ENCODE data around the gene FAM181B.
"Not testable (repeated sequence)": the region's sequence is repeated elsewhere in the genome, so short reads cannot be mapped to it uniquely, and the experiment has no call there.

The FAM181B gene

DNA sequence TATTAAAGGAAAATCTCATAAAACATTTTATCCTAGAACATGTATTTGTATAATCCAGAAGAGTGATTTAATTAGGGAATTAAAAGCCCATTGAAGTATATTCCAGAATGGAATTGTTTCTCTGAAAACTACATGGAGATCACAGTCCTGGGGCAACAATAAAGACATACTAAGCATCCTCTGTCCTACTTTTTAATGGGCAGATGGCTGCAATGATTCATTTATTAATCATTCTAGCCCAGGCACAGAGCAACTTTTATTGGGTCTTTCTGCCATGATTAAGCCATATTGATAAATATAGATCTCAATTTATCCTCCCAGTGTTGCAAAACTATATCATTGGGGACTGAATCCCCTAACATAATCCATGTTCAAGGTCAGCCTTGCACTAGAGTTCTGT lies 22.0 kb downstream of the FAM181B start:
- no peak overlapping the region for H3K4me3 ChIP-seq (ENCODE audit: low read length)
- TF ChIP-seq, protein P1, sequence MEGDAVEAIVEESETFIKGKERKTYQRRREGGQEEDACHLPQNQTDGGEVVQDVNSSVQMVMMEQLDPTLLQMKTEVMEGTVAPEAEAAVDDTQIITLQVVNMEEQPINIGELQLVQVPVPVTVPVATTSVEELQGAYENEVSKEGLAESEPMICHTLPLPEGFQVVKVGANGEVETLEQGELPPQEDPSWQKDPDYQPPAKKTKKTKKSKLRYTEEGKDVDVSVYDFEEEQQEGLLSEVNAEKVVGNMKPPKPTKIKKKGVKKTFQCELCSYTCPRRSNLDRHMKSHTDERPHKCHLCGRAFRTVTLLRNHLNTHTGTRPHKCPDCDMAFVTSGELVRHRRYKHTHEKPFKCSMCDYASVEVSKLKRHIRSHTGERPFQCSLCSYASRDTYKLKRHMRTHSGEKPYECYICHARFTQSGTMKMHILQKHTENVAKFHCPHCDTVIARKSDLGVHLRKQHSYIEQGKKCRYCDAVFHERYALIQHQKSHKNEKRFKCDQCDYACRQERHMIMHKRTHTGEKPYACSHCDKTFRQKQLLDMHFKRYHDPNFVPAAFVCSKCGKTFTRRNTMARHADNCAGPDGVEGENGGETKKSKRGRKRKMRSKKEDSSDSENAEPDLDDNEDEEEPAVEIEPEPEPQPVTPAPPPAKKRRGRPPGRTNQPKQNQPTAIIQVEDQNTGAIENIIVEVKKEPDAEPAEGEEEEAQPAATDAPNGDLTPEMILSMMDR (conservative IDR thresholded peaks at IDR 0.05; ENCODE audit: low read length) = no peak
- no peak for DNase-seq (ENCODE audit: low read depth)

DNA sequence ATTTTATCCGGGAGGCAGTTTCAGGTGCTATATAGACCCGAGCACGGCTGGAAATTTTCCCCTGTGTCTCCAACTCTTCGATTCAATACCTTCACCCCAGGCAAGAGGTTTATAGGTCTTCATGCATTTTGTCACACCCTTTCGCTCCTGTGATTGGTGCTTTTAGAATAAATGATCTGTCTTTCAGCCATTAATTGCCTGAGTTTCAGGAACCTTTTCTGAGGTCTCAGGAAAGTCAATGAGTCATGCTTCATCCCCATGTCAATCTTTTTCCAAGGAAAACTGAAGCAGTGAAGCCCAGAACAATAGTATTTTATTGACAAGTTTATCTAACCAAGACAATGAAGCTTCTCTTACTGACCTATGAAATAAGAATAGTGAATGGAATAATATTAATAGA lies 29.9 kb downstream of the FAM181B start:
- no peak overlapping the region for H3K4me3 ChIP-seq (ENCODE audit: low read length)
- no peak for DNase-seq (ENCODE audit: low read depth)
- TF ChIP-seq, protein P1 (conservative IDR thresholded peaks at IDR 0.05; ENCODE audit: low read length) = no peak

DNA sequence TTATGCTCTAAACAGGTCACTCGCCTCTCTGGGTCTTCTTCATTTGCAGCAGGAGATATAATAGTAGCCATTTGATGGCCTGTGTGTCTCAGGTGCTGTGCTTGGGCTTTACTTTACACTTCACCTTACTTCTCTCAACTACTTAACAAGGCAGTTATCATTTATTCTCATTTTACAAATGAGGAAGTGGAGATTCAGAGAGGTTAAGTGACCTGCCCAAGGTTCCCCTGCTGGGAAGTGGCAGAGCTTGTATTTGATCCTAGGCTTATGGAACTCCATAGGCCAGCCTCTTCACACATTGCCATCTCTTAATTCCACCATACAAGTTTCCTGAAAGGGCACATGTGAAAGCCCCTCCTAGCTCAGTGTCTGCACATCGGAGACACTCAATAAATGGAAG lies 30.4 kb downstream of the FAM181B start:
- TF ChIP-seq, protein P1 (conservative IDR thresholded peaks at IDR 0.05; ENCODE audit: low read length) = no peak
- no peak for DNase-seq (ENCODE audit: low read depth)
- H3K4me3 ChIP-seq (ENCODE audit: low read length) = no peak overlapping the region

DNA sequence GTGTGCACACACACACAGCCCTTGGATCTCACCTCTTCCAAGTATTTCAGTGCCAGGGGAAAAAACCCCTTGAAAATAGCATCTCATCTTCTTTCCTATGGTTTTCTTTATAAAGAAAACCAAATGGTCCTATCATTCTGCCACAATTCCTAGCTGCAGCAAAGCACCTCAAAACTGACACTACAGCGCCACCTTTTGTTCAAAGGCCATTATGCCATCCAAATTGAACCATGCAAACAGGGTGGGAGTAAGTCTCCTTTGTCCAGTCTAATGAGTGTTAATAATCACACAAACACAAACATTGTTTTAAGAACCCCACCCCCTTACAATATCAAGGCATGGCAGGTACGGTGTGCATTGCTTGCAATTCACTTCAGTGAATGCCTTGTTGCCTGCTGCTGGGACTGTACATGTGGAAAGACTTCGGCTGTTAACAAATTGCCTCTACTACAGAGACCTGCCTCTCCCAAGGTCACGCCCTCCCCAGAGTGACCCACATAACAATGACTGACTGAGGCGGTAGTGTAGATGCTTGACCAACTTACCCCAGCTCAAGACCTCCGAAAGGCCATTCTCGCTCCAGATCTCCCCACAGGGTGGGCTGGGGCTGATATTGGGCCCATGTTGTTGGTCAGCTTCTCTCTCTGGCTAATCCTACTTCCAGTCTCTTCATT lies 31.7 kb downstream of the FAM181B start:
- peak; percentile 17 for DNase-seq (ENCODE audit: low read depth)

DNA sequence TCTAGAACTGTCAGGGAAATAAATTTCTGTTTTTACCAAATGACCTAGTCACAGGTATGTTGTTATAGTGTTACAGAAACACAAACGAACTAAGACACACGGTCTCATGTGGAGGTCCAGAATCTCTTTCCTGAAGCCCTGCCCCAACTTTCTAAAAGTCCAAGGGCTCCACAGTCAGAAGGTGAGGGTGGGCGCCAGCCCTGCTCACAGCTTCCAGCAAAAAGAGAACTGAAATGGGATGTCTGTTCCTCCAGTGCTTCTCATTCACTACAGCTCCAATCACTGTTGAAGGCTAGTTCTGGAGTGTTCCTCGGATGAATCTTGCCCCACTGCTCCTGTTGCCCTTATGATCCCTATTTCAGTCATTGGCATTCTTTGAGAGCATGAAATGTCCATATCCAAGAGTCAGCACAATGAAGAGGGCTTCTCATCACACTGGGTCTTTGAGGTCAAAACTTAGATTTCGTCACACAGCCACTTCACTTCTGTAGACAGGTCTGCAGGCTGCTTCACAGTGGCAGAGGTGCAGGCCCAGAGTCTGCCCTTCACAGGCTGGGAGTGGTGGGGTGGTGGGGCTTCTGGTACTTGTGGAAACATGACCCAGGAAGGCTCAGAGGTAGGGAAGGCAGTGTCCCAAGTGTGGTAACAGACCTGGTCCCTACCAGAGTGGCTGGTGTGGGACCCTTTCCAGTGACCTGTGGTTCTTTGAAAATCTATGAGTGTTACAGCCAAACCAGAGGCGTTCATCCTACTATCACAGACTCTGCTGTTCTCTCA lies 34.9 kb downstream of the FAM181B start:
- TF ChIP-seq, protein P1 (conservative IDR thresholded peaks at IDR 0.05; ENCODE audit: low read length) = no peak
- H3K4me3 ChIP-seq (ENCODE audit: low read length) = no peak overlapping the region
- no peak for DNase-seq (ENCODE audit: low read depth)

More for the DNA sequence above, 31.7 kb downstream of the FAM181B start:
- TF ChIP-seq, protein P1 (conservative IDR thresholded peaks at IDR 0.05; ENCODE audit: low read length) = peak; percentile 64
- no peak overlapping the region for H3K4me3 ChIP-seq (ENCODE audit: low read length)

DNA sequence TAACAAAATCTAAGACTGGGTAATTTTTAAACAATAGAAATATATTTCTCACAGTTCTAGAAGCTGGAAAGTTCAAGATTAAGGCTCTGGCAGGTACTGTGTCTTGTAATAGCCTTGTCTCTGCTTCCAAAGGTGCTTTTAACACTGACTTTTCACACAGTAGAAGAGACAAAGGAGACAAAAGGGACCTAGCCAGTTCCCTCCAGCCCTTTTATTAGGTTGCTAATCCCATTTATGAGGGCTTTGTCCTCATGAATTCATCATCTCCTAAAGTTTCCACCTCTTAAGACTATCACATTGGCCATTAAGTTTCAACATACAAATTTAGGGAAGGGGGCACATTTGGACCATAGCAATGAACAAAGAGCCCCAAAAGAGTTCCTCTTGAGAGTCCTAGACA lies 40.7 kb downstream of the FAM181B start:
- TF ChIP-seq, protein P1 (conservative IDR thresholded peaks at IDR 0.05; ENCODE audit: low read length) = no peak
- no peak overlapping the region for H3K4me3 ChIP-seq (ENCODE audit: low read length)
- DNase-seq (ENCODE audit: low read depth) = no peak

DNA sequence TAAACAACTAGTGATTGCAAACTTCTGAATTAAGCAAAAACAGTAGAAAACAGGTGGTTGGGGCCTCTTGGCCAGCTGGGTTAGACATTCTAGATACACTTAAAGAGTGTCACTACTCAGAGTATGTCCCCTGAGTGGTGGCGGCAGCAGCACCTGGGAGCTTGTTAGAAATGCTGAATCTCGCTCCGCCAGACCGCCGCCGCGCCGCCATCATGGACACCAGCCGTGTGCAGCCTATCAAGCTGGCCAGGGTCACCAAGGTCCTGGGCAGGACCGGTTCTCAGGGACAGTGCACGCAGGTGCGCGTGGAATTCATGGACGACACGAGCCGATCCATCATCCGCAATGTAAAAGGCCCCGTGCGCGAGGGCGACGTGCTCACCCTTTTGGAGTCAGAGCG lies 44.3 kb downstream of the FAM181B start:
- DNase-seq (ENCODE audit: low read depth) = not testable (repeated sequence)
- H3K4me3 ChIP-seq (ENCODE audit: low read length) = peak overlapping the region; percentile 33; the same call in 1 of the 2 replicates
